Panc1 (cell line): ENCODE measurements around the gene IFT80. TPM values are rescaled to one million over a fixed set of nuclear protein-coding genes. Genes with fewer than 3 reads are reported as not detected.

Experiments
- ATAC-seq: fragments of 200-7000 bp; cut with Tn5 transposase; 2 replicates; pipeline ENCODE4 v1.9.1; 2020; ENCODE audit warnings: mild to moderate bottlenecking, moderate library complexity
- BruUV-seq: library from RNA; stranded (reverse); fragments of 400-500 nt; replicated peaks from 2 replicates; lab custom pipeline; 2021; lab: Mats Ljungman, UMichigan
- CTCF ChIA-PET: fragments of 300-600 bp; sonication (Branson Sonifier 250); formaldehyde crosslinking; loops from one replicate; lab custom pipeline; 2022; ENCODE audit warnings: antibody characterized with exemption; lab: Charles Lee
- POLR2A ChIA-PET: fragments of 300-600 bp; sonication (Branson Sonifier 250); formaldehyde crosslinking; loops from one replicate; lab custom pipeline; 2022; ENCODE audit warnings: antibody characterized with exemption; lab: Charles Lee
- DNase-seq: peaks from one replicate; pipeline ENCODE4 v3.0.0-alpha.2; 2010; ENCODE audit warnings: low read depth, low spot score
- H3K27ac ChIP-seq: 2 replicates; pipeline ENCODE4 v1.5.1; 2011; ENCODE audit warnings: mild to moderate bottlenecking, low read length, inconsistent platforms
- H3K27me3 ChIP-seq: fragments of 200-500 bp; sonication (Bioruptor generic); 2 replicates; pipeline ENCODE4 v1.6.0; 2014; ENCODE audit warnings: low read length, inconsistent platforms; ENCODE audit not compliant: control insufficient read depth, insufficient read depth
- H3K36me3 ChIP-seq: fragments of 200-500 bp; sonication (Bioruptor generic); 2 replicates; pipeline ENCODE4 v1.5.1; 2014; ENCODE audit warnings: inconsistent platforms, mild to moderate bottlenecking, low read length, moderate library complexity; ENCODE audit not compliant: control insufficient read depth, insufficient read depth
- H3K4me1 ChIP-seq: 2 replicates; pipeline ENCODE4 v1.5.1; 2011; ENCODE audit warnings: inconsistent platforms, mild to moderate bottlenecking, low read length, moderate library complexity; ENCODE audit not compliant: control insufficient read depth, insufficient read depth
- H3K4me3 ChIP-seq, 2 experiments: 2 replicates each; pipeline ENCODE4 v1.5.1; 2011 to 2012; ENCODE audit warnings: low read depth in 2 of 2, low read length in 2 of 2, mild to moderate bottlenecking in 2 of 2, inconsistent platforms in 1 of 2, moderate library complexity in 1 of 2
- H3K9me3 ChIP-seq: fragments of 200-500 bp; sonication (Bioruptor generic); 2 replicates; pipeline ENCODE4 v1.5.1; 2014; ENCODE audit warnings: low read depth, mild to moderate bottlenecking, inconsistent platforms, low read length, moderate library complexity; ENCODE audit not compliant: control insufficient read depth, insufficient read depth
- POLR2AphosphoS5 ChIP-seq: IDR thresholded peaks from 2 replicates; pipeline ENCODE4 v1.6.1; 2012; ENCODE audit warnings: mild to moderate bottlenecking, low read depth, low read length, moderate library complexity
- SIN3A ChIP-seq: IDR thresholded peaks from 2 replicates; pipeline ENCODE4 v1.6.1; 2012; ENCODE audit warnings: low read depth, mild to moderate bottlenecking, low read length, moderate library complexity, borderline replicate concordance; ENCODE audit not compliant: insufficient read depth
- TCF7L2 ChIP-seq: IDR thresholded peaks from 2 replicates; pipeline ENCODE4 v1.6.1; 2011; ENCODE audit warnings: mild to moderate bottlenecking, low read depth, low read length, inconsistent platforms
- in situ Hi-C: cut with HindIII; loops from 2 replicates; pipeline ENCODE4 v1.10.0; 2016; ENCODE audit warnings: low sequenced_read_pairs, low pct_unique_long_range_greater_than_20kb
- intact Hi-C: fragments of 100-400 bp; cut with micrococcal nuclease; formaldehyde crosslinking; loops from one replicate; pipeline ENCODE4 v1.10.0; 2022; ENCODE audit not compliant: unreplicated experiment
- total RNA-seq: library from RNA; stranded (reverse); gene quantifications from one replicate; pipeline ENCODE4 v1.2.1, GENCODE V29; 2021; ENCODE audit not compliant: unreplicated experiment
- TF ChIP-seq, protein P1 (sequence below): fragments of 450-650 bp; IDR thresholded peaks from 2 replicates; pipeline ENCODE4 v1.5.1; 2017; ENCODE audit warnings: mild to moderate bottlenecking
- TF ChIP-seq, protein P2 (sequence below), 2 experiments: IDR thresholded peaks; 2 replicates each; pipeline ENCODE4 v1.6.1; 2011 to 2012; ENCODE audit warnings: low read depth in 2 of 2, control low read depth in 1 of 2, low read length in 1 of 2, mild to moderate bottlenecking in 1 of 2, moderate library complexity in 1 of 2; ENCODE audit not compliant: insufficient read depth in 1 of 2

The IFT80 gene
- total RNA-seq, 1 experiment from 2014 or later, result 35.1 TPM

DNA sequence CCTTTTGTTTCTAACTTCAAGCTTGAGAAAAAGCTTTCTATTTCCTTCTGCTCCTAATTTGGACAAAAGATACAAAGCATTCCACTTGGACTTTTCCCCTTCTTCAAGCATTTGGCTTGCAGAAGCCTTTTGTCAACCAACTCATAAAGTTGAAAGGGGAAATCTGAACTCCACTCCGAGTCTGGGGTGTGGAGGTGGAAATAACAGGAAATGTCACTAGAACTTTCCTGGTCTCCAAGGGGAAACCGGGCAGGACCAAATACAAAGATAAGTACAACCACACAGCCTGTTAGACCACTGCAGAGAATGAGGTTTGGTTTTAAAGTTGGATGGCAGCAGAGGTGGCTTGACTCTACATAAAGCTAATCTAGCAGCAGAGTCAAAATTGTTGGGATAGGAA is 178.0 kb downstream of the IFT80 start:
- CTCF ChIA-PET, result no interaction called here
- H3K27ac ChIP-seq, result no peak overlapping the region
- in situ Hi-C loops, result no loop called here
- ATAC-seq (no peak), DNase-seq (no peak)
- H3K4me1 ChIP-seq, result 0 out of 2 replicates have a peak, but pooled peaks cover 3% of the 10 kb centered on the region
- H3K9me3 ChIP-seq, result no peaks in the 10 kb centered on the region
- POLR2A ChIA-PET, result no interaction called here
- intact Hi-C loops, result loop anchor here (5.0 kb wide), 1 partner anchor 189 kb away; no protein-coding TSS in a partner anchor
- H3K27me3 ChIP-seq, result peaks cover 34% of the 10 kb centered on the region
- H3K36me3 ChIP-seq, result no peaks in the 10 kb centered on the region
- BruUV-seq, result no TSS peak
- TF ChIP-seq TCF7L2 (no peak), POLR2AphosphoS5 (no peak), SIN3A (no peak)
- TF ChIP-seq, protein P1, sequence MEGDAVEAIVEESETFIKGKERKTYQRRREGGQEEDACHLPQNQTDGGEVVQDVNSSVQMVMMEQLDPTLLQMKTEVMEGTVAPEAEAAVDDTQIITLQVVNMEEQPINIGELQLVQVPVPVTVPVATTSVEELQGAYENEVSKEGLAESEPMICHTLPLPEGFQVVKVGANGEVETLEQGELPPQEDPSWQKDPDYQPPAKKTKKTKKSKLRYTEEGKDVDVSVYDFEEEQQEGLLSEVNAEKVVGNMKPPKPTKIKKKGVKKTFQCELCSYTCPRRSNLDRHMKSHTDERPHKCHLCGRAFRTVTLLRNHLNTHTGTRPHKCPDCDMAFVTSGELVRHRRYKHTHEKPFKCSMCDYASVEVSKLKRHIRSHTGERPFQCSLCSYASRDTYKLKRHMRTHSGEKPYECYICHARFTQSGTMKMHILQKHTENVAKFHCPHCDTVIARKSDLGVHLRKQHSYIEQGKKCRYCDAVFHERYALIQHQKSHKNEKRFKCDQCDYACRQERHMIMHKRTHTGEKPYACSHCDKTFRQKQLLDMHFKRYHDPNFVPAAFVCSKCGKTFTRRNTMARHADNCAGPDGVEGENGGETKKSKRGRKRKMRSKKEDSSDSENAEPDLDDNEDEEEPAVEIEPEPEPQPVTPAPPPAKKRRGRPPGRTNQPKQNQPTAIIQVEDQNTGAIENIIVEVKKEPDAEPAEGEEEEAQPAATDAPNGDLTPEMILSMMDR, result no peak
- TF ChIP-seq, protein P2, sequence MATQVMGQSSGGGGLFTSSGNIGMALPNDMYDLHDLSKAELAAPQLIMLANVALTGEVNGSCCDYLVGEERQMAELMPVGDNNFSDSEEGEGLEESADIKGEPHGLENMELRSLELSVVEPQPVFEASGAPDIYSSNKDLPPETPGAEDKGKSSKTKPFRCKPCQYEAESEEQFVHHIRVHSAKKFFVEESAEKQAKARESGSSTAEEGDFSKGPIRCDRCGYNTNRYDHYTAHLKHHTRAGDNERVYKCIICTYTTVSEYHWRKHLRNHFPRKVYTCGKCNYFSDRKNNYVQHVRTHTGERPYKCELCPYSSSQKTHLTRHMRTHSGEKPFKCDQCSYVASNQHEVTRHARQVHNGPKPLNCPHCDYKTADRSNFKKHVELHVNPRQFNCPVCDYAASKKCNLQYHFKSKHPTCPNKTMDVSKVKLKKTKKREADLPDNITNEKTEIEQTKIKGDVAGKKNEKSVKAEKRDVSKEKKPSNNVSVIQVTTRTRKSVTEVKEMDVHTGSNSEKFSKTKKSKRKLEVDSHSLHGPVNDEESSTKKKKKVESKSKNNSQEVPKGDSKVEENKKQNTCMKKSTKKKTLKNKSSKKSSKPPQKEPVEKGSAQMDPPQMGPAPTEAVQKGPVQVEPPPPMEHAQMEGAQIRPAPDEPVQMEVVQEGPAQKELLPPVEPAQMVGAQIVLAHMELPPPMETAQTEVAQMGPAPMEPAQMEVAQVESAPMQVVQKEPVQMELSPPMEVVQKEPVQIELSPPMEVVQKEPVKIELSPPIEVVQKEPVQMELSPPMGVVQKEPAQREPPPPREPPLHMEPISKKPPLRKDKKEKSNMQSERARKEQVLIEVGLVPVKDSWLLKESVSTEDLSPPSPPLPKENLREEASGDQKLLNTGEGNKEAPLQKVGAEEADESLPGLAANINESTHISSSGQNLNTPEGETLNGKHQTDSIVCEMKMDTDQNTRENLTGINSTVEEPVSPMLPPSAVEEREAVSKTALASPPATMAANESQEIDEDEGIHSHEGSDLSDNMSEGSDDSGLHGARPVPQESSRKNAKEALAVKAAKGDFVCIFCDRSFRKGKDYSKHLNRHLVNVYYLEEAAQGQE (IDR thresholded peaks at IDR 0.05; ENCODE audit: insufficient read depth in 1 of 2, low read depth in 2 of 2, low read length in 1 of 2), result no peak
- H3K4me3 ChIP-seq, result no peak overlapping the region

DNA sequence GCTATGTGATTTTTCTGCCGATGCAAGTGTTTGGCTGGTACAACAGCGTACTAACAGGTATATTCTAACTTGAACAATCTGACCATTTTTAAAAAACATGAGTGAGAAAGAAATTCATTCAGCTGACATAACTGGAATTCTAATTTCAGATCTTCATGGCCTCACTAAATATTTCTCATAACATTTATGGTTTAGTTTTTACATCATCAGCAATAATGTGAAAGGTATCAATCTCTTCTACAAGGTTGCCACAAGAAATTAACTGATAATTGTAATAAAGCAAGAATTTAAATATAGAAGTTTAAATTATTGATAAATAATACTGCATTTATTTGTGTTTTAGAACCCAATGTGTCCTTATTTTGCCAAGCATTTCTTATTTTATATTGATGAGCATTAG is 179.0 kb downstream of the IFT80 start:
- in situ Hi-C loops (no loop called here), intact Hi-C loops (loop anchor here (5.0 kb wide), 1 partner anchor 188 kb away; no protein-coding TSS in a partner anchor)
- H3K4me1 ChIP-seq, result 0 out of 2 replicates have a peak, but pooled peaks cover 3% of the 10 kb centered on the region
- ChIA-PET CTCF (no interaction called here), POLR2A (no interaction called here)
- peaks cover 37% of the 10 kb centered on the region for H3K27me3 ChIP-seq
- no peak for ATAC-seq
- no peaks in the 10 kb centered on the region for H3K36me3 ChIP-seq
- TF ChIP-seq TCF7L2 (no peak), SIN3A (no peak), POLR2AphosphoS5 (no peak)
- TF ChIP-seq, protein P2 (IDR thresholded peaks at IDR 0.05; ENCODE audit: insufficient read depth in 1 of 2, low read depth in 2 of 2, low read length in 1 of 2), result no peak
- TF ChIP-seq, protein P1, result no peak
- no peak for DNase-seq
- no peak overlapping the region for H3K27ac ChIP-seq
- H3K9me3 ChIP-seq, result no peaks in the 10 kb centered on the region
- H3K4me3 ChIP-seq, result no peak overlapping the region
- BruUV-seq, result no TSS peak
